Right atrium auricular region (tissue), 2 donors: ENCODE data around the gene IL6ST. TPM values are rescaled to one million over a fixed set of nuclear protein-coding genes. Genes with fewer than 3 reads are reported as not detected.
"Not testable (repeated sequence)": the region's sequence is repeated elsewhere in the genome, so short reads cannot be mapped to it uniquely, and the experiment has no call there.

Experiments
- DNase-seq: peaks from one replicate; pipeline ENCODE4 v3.0.0-alpha.2; 2019; ENCODE audit warnings: low spot score
- H3K27ac ChIP-seq, 2 donors: fragments of 200-600 bp; sonication (generic); 1 replicate in 1 of 2; 2 replicates in 1 of 2; pipeline ENCODE4 v1.5.1; 2016 to 2019
- H3K27me3 ChIP-seq, 2 donors: fragments of 200-600 bp; sonication (generic); one replicate each; pipeline versions ENCODE4 v1.5.1 to v1.6.0; 2017 to 2019
- H3K36me3 ChIP-seq: fragments of 200-600 bp; sonication (generic); one replicate; pipeline ENCODE4 v1.5.1; 2016
- H3K4me1 ChIP-seq, 2 donors: fragments of 200-600 bp; sonication (generic); one replicate each; pipeline versions ENCODE4 v1.5.1 to v1.6.0; 2017 to 2019
- H3K4me3 ChIP-seq, 2 donors: fragments of 200-600 bp; sonication (generic); 1 replicate in 1 of 2; 2 replicates in 1 of 2; pipeline ENCODE4 v1.5.1; 2017 to 2019; ENCODE audit warnings: mild to moderate bottlenecking in 1 of 2, moderate library complexity in 1 of 2
- H3K9me3 ChIP-seq, 2 donors: fragments of 200-600 bp; sonication (generic); one replicate each; pipeline ENCODE4 v1.5.1; 2019
- CTCF ChIP-seq, 2 donors: fragments of 200-600 bp; sonication (generic); IDR thresholded peaks; one replicate each; pipeline ENCODE4 v1.5.1; 2019; ENCODE audit warnings: antibody characterized with exemption in 2 of 2
- total RNA-seq, 2 donors: library from RNA; depleted of rRNA; stranded (reverse); fragments of >200 nt; gene quantifications; one replicate each; pipeline ENCODE4 v1.1.0, GENCODE V29; 2016

IL6ST gene
- total RNA-seq, 2 donors from 2014 or later = 244 to 263 TPM

GRCh38 chr5:56019306-56020272 is 24.8 kb upstream of the IL6ST start:
- Histone ChIP-seq H3K27me3 (no peaks in the 10 kb centered on the region), H3K36me3 (no peaks in the 10 kb centered on the region), H3K4me1 (peaks cover 0 to 8% of the 10 kb centered on the region in 2 donors), H3K4me3 (no peak overlapping the region), H3K9me3 (no peaks in the 10 kb centered on the region), H3K27ac (no peak overlapping the region)
- no peak for TF ChIP-seq CTCF (IDR thresholded peaks at IDR 0.05)
- no peak for DNase-seq

- TF ChIP-seq CTCF (IDR thresholded peaks at IDR 0.05) = no peak
- no peak overlapping the region for H3K27ac ChIP-seq
- H3K36me3 ChIP-seq = no peaks in the 10 kb centered on the region
- no peaks in the 10 kb centered on the region for H3K9me3 ChIP-seq
- no peak overlapping the region for H3K4me3 ChIP-seq
- no peaks in the 10 kb centered on the region for H3K27me3 ChIP-seq
- DNase-seq = no peak
- peaks cover 0 to 8% of the 10 kb centered on the region in 2 donors for H3K4me1 ChIP-seq
Measured at GRCh38 chr5:56018832-56019231, 24.1 kb upstream of the IL6ST start.

GRCh38 chr5:56014701-56015100 is 19.9 kb upstream of the IL6ST start:
- not testable (repeated sequence) for H3K4me3 ChIP-seq, H3K27me3 ChIP-seq, H3K9me3 ChIP-seq, H3K4me1 ChIP-seq, H3K36me3 ChIP-seq, H3K27ac ChIP-seq, DNase-seq

GRCh38 chr5:56013939-56014338 is 19.2 kb upstream of the IL6ST start:
- H3K36me3 ChIP-seq, H3K27ac ChIP-seq, H3K9me3 ChIP-seq, H3K4me1 ChIP-seq, DNase-seq, H3K27me3 ChIP-seq, H3K4me3 ChIP-seq: not testable (repeated sequence)

GRCh38 chr5:56012281-56012963 is 17.7 kb upstream of the IL6ST start:
- Histone ChIP-seq H3K27ac (peak overlapping the region in 1 of 2 donors; percentile 35), H3K4me3 (no peak overlapping the region), H3K4me1 (no peaks in the 10 kb centered on the region), H3K36me3 (no peaks in the 10 kb centered on the region), H3K27me3 (no peaks in the 10 kb centered on the region), H3K9me3 (no peaks in the 10 kb centered on the region)
- DNase-seq = no peak
- no peak for TF ChIP-seq CTCF (IDR thresholded peaks at IDR 0.05)

GRCh38 chr5:56011835-56012234 is 17.1 kb upstream of the IL6ST start:
- peak overlapping the region in 1 of 2 donors; percentile 35 for H3K27ac ChIP-seq
- no peak for DNase-seq

More at GRCh38 chr5:56011835-56012234, 17.1 kb upstream of the IL6ST start:
- no peak overlapping the region for H3K4me3 ChIP-seq
- no peaks in the 10 kb centered on the region for H3K4me1 ChIP-seq
- H3K27me3 ChIP-seq = no peaks in the 10 kb centered on the region
- TF ChIP-seq CTCF (IDR thresholded peaks at IDR 0.05) = no peak
- no peaks in the 10 kb centered on the region for H3K9me3 ChIP-seq
- H3K36me3 ChIP-seq = no peaks in the 10 kb centered on the region
